Adipocyte (in vitro differentiated cells): ENCODE data around the gene MBNL2.
A peak's percentile ranks its signal among the peaks of the same experiment; 100 is the strongest.

ENCODE experiments used
- DNase-seq: peaks from one replicate; pipeline ENCODE4 v3.0.0-alpha.2; 2015; ENCODE audit warnings: low read depth
- H3K27me3 ChIP-seq: replicated peaks from 2 replicates; pipeline ENCODE4 v1.7.0; 2013; ENCODE audit warnings: mild to moderate bottlenecking, low read length, moderate library complexity; ENCODE audit not compliant: control insufficient read depth, insufficient read depth
- H3K36me3 ChIP-seq: 2 replicates; pipeline ENCODE4 v1.7.0; 2013; ENCODE audit warnings: low read length, mild to moderate bottlenecking, moderate library complexity; ENCODE audit not compliant: control insufficient read depth, insufficient read depth, severe bottlenecking
- H3K4me1 ChIP-seq: 2 replicates; pipeline ENCODE4 v1.7.0; 2013; ENCODE audit warnings: mild to moderate bottlenecking, low read length, moderate library complexity; ENCODE audit not compliant: control insufficient read depth, insufficient read depth
- H3K4me3 ChIP-seq: 2 replicates; pipeline ENCODE4 v1.7.0; 2013; ENCODE audit warnings: mild to moderate bottlenecking, low read length, moderate library complexity
- H3K9ac ChIP-seq: 2 replicates; pipeline ENCODE4 v1.7.0; 2013; ENCODE audit warnings: mild to moderate bottlenecking, low read length, moderate library complexity
- H3K9me3 ChIP-seq: 2 replicates; pipeline ENCODE4 v1.7.0; 2013; ENCODE audit warnings: mild to moderate bottlenecking, low read length, moderate library complexity; ENCODE audit not compliant: control insufficient read depth

Gene MBNL2

DNA sequence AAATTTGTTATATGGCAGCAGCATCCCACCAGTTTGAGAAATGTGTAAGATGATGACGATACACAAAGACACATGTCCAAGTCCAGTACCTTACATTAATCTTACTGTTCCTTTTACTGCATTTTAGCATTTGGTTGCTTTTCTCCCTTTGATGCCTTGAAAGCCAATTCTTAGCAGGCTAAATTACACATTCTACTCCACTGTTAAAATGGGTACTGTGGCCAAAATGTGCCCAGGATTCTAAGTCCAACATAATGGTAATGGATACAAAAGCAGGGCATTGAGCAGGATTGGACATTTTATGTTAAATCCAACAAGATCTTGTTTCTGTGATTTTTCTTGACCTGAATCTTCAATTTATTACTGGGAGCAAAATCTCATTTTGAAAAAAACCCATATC is 159.1 kb downstream of the MBNL2 start:
- H3K9me3 ChIP-seq: no peaks in the 10 kb centered on the region
- H3K27me3 ChIP-seq: no peaks in the 10 kb centered on the region
- no peak overlapping the region for H3K4me3 ChIP-seq
- peaks cover 66% of the 10 kb centered on the region for H3K36me3 ChIP-seq
- peaks cover 11% of the 10 kb centered on the region for H3K4me1 ChIP-seq
- no peak overlapping the region for H3K9ac ChIP-seq
- no peak for DNase-seq

DNA sequence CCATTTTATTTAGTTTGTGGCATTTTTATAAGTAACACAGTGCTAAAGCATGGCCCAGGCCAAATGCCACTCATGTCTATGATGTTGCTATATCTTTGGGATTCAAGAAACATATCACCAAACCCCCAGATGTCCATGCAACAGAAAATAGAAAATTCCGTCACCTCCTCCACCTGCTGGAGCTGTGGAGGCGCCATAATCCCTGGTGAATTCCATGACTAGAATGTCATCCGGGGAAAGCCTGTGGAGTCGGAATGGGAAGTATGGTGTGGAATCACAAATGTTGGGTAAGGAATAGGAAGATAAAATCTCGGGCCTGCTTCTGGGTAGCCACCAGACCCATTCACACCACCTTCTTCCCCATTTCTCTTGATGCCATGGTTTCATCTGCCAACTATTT is 160.1 kb downstream of the MBNL2 start:
- Histone ChIP-seq H3K9me3 (no peaks in the 10 kb centered on the region), H3K9ac (no peak overlapping the region), H3K36me3 (peaks cover 61% of the 10 kb centered on the region), H3K4me3 (no peak overlapping the region), H3K27me3 (no peaks in the 10 kb centered on the region), H3K4me1 (peaks cover 11% of the 10 kb centered on the region)
- DNase-seq: no peak

DNA sequence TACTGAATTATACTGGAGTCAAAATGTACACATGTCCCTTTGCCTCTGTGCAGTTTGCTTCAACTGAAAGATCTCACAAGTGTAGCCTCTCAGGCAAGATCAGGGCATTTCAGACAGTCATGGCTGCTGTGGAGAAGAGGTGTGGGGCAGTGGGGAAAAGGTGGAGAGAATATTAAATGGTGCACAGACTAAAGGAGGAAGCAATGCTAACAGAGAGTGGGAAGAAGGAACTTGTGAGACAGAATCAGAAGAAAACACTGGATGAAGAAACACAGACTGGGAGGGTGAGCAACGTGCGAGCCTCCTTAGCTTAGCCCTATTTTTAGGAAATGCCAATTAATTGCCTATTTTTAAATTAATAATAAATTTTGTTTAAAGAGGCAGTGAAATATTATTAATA is 162.2 kb downstream of the MBNL2 start:
- Histone ChIP-seq H3K9me3 (no peaks in the 10 kb centered on the region), H3K4me3 (no peak overlapping the region), H3K36me3 (peaks cover 58% of the 10 kb centered on the region), H3K9ac (no peak overlapping the region), H3K27me3 (no peaks in the 10 kb centered on the region), H3K4me1 (peaks cover 11% of the 10 kb centered on the region)
- no peak for DNase-seq

DNA sequence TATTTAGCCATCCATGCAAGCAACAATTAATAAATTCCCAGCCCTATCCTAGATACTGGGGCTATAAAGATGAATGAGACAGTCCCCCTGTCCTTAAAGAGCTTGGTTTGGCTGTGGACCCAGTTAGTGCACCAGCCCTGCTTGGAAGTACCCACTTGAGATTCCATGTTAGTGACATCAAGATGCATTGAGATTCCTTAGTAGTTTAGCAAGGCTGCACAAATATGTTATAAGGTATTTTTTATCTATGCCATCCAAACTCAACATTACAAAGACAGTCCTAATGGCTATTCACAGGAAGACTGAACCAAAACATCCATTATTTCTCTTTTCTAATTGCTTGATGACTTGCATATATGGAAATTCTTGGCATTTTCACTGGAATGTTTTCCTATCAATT is 163.0 kb downstream of the MBNL2 start:
- no peaks in the 10 kb centered on the region for H3K9me3 ChIP-seq
- H3K4me1 ChIP-seq: peaks cover 11% of the 10 kb centered on the region
- DNase-seq: peak; percentile 28
- H3K4me3 ChIP-seq: no peak overlapping the region
- peaks cover 53% of the 10 kb centered on the region for H3K36me3 ChIP-seq
- no peak overlapping the region for H3K9ac ChIP-seq
- no peaks in the 10 kb centered on the region for H3K27me3 ChIP-seq

DNA sequence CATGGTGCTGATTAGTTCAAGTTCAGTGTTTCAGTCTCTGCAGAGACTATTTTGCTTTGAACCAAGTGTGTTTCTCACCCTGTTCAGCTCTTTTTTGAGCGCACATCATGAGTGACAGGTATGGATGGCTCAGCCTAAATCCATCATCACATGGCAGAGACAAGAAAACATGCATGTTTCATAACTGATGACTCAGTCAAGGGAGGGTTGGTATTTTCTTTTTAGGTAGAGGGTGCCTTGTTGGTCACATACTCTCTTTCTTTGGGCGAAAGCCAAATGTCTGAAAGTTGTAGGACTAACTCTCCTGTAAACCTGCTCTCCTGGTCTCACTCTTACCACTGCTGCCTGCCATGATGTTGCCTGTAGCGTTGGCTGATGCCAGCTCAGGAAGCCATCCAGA is 163.7 kb downstream of the MBNL2 start:
- no peak overlapping the region for H3K4me3 ChIP-seq
- H3K27me3 ChIP-seq: no peaks in the 10 kb centered on the region
- no peak for DNase-seq
- H3K36me3 ChIP-seq: peaks cover 48% of the 10 kb centered on the region
- no peak overlapping the region for H3K9ac ChIP-seq
- peaks cover 14% of the 10 kb centered on the region for H3K4me1 ChIP-seq
- H3K9me3 ChIP-seq: no peaks in the 10 kb centered on the region

DNA sequence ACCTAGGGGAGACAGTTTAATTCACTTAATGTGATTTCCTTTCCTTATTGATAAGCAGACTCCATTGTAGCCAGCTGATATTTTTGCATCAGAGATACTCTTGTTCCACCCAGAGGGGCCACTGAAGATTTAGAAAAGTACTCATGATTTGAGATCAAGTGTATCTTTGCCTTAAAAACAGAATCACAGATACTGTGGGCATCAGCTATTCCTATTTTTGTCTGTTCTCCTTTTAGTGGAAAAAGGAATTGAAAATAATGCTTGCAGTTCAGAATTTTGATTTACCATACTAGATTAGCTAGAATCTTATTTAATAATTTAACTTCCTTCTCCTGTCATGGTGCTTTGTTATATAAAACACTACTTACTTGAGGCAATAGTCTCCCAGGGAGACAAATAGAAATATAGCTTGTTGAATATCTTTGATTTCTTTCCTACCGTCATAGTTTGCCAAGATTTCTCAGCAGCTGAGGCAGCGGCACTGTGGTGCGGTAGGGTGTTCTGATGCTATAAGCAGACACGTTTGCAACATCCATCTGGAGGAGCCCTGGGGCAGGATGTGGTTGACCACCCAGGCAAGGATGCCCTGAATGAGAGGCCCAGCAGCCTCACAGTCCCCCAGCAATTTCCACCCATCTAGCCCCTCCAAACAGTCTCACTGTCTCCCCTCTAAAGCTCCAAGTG is 164.8 kb downstream of the MBNL2 start:
- Histone ChIP-seq H3K9me3 (no peaks in the 10 kb centered on the region), H3K27me3 (no peaks in the 10 kb centered on the region), H3K4me3 (no peak overlapping the region), H3K4me1 (peaks cover 17% of the 10 kb centered on the region), H3K9ac (no peak overlapping the region), H3K36me3 (peaks cover 48% of the 10 kb centered on the region)
- no peak for DNase-seq

DNA sequence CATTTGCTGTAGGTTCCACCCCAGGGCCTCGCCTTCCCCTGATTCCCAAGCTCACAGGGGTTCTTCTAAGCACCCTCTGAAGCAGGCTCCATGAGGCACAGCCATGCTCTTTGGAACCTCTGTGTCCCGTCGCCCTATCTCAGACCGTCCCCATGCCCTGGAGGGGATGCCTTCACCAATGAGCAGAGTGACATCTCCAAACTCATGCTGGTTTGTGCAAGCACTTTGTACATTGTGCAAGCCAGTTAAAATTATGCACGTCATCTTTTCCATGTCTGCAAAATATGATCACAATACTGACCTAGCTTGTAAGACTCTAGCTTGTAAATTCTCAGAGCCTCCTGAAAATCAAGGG is 165.3 kb downstream of the MBNL2 start:
- Histone ChIP-seq H3K9me3 (no peaks in the 10 kb centered on the region), H3K4me1 (peaks cover 17% of the 10 kb centered on the region), H3K36me3 (peaks cover 48% of the 10 kb centered on the region), H3K4me3 (no peak overlapping the region), H3K27me3 (no peaks in the 10 kb centered on the region), H3K9ac (no peak overlapping the region)
- no peak for DNase-seq

DNA sequence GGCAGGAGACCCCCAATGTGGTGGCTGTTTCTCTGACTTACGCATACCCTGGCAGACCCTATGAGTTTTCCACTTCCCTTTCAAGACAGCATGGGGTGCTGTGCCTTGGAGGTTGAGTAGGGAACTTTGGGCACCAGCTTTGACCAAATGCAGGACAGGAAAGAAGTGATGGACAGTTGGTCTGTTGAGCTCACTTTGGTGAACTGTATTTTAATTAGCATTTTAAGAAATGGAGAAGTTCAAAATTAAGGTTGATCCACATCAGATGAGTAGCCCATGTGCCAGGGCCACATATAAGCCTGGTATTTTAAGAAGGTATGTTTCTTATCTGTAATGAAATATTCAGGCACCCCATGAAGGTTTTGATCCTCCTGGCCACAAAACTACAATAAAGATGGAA is 165.8 kb downstream of the MBNL2 start:
- no peaks in the 10 kb centered on the region for H3K27me3 ChIP-seq
- peaks cover 17% of the 10 kb centered on the region for H3K4me1 ChIP-seq
- H3K9ac ChIP-seq: no peak overlapping the region
- DNase-seq: no peak
- no peak overlapping the region for H3K4me3 ChIP-seq
- H3K9me3 ChIP-seq: no peaks in the 10 kb centered on the region
- peaks cover 48% of the 10 kb centered on the region for H3K36me3 ChIP-seq

DNA sequence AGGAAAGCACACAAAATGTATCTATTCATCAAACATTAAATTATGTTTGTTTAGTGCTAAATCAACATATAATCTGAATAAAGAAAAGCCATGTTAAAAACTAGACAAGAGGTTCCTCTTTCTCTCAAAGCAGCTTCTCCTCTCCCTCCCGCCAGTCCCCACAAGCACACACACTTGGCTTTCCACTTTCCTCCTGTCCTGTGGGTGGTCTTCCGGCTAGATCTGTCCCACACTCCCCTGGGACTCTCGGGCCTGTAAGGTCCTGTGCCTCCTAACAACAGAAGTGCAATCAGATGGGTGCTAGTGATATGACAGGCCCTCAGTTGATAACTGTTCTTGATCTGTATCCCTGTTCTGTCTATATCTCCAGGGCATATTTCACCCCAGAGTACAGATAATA is 166.2 kb downstream of the MBNL2 start:
- Histone ChIP-seq H3K9me3 (no peaks in the 10 kb centered on the region), H3K27me3 (no peaks in the 10 kb centered on the region), H3K4me3 (no peak overlapping the region), H3K9ac (no peak overlapping the region), H3K36me3 (peaks cover 48% of the 10 kb centered on the region), H3K4me1 (peaks cover 17% of the 10 kb centered on the region)
- DNase-seq: no peak

DNA sequence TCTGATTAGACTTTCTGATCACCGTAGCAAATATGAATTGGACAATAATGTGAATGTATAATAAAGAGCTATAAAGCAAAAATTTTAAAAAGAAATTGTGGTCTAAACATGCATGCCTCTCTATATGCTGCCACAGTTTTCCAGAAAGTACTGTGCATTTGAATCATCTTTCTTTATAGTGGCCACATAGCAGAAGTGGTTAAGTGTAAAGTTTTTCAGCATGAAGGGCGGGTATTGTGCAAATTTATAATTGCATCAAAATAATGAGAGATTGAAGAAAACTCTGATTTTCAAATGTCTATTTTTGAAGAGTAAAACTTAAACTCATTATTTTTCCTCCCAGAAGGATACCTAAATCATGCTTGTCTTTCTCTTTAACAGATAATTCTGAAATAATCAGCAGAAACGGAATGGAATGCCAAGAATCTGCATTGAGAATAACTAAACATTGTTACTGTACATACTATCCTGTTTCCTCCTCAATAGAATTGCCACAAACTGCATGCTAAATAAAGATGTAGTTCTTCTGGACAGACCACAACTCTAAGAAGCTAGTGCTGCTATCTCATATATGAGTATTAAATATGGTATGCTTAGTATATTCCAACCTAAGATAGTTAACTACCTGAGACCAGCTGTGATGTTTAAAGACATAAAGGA is 168.9 kb downstream of the MBNL2 start:
- no peaks in the 10 kb centered on the region for H3K27me3 ChIP-seq
- peaks cover 22% of the 10 kb centered on the region for H3K4me1 ChIP-seq
- H3K4me3 ChIP-seq: no peak overlapping the region
- DNase-seq: peak; percentile 55
- no peaks in the 10 kb centered on the region for H3K9me3 ChIP-seq
- H3K9ac ChIP-seq: no peak overlapping the region
- peaks cover 50% of the 10 kb centered on the region for H3K36me3 ChIP-seq

DNA sequence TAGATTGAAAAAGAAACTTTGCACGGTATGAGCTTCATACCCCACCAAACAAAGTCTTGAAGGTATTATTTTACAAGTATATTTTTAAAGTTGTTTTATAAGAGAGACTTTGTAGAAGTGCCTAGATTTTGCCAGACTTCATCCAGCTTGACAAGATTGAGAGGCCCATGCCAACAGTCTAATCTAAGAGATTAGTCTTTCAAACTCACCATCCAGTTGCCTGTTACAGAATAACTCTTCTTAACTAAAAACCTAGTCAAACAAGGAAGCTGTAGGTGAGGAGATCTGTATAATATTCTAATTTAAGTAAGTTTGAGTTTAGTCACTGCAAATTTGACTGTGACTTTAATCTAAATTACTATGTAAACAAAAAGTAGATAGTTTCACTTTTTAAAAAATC is 169.9 kb downstream of the MBNL2 start:
- H3K4me1 ChIP-seq: peaks cover 22% of the 10 kb centered on the region
- no peak overlapping the region for H3K4me3 ChIP-seq
- no peak for DNase-seq
- H3K9me3 ChIP-seq: no peaks in the 10 kb centered on the region
- H3K36me3 ChIP-seq: peaks cover 46% of the 10 kb centered on the region
- no peak overlapping the region for H3K9ac ChIP-seq
- no peaks in the 10 kb centered on the region for H3K27me3 ChIP-seq

DNA sequence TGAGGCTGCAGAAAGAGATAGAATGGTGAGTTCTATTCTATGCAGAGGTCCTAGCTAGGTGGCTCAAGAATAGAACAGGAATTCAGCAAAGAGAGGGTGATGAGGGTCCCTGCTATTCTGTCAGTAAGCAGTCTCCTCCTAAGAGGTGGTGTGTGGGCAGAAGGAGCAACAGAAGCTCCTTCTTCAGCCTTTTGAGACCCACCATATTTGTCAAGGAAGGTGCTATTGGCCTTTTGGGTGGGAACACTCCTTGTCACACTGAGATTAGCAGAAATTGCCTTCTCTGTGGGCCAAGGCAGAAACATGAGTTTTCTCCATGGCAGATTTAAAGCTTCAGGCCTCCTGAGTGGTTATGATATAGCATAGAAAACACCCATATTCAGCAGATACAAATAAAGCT is 172.4 kb downstream of the MBNL2 start:
- Histone ChIP-seq H3K4me1 (peaks cover 22% of the 10 kb centered on the region), H3K9me3 (no peaks in the 10 kb centered on the region), H3K27me3 (no peaks in the 10 kb centered on the region), H3K36me3 (peaks cover 31% of the 10 kb centered on the region), H3K9ac (no peak overlapping the region), H3K4me3 (no peak overlapping the region)
- no peak for DNase-seq
